K562 (cell line): ENCODE data around the gene PPRC1. TPM values are rescaled to one million over a fixed set of nuclear protein-coding genes. Genes with fewer than 3 reads are reported as not detected.

ENCODE experiments used
- FOXJ3 ChIP-seq: sonication (generic); formaldehyde crosslinking; IDR thresholded peaks from 2 replicates; pipeline ENCODE4 v1.4.0; 2020; ENCODE audit warnings: mild to moderate bottlenecking, missing genetic modification reagents
- LARP7 ChIP-seq: fragments of 450-650 bp; IDR thresholded peaks from 2 replicates; pipeline ENCODE4 v1.6.1; 2016
- MTA3 ChIP-seq: fragments of 450-650 bp; formaldehyde crosslinking; IDR thresholded peaks from 2 replicates; pipeline ENCODE4 v1.6.1; 2017; ENCODE audit warnings: mild to moderate bottlenecking, borderline replicate concordance
- PHTF2 ChIP-seq: fragments of 250-450 bp; sonication (Bioruptor Pico); IDR thresholded peaks from 2 replicates; pipeline ENCODE4 v1.5.0; 2021; ENCODE audit warnings: mild to moderate bottlenecking
- RBM22 ChIP-seq: fragments of 200-400 bp; formaldehyde crosslinking; IDR thresholded peaks from 2 replicates; pipeline ENCODE4 v1.6.1; 2018; ENCODE audit warnings: low read length, low read depth; ENCODE audit not compliant: poor library complexity, severe bottlenecking
- polyA plus RNA-seq, 8 experiments: library from polyadenylated mRNA; depleted of rRNA in 4 of 8; stranded (reverse) in 5 of 8; unstranded in 3 of 8; fragments of >200 nt; fragmentation: Nextera tagmentation in 2 of 8; fragmentation: Illumina TruSeq in 1 of 8; extraction: Ambion mirVana in 2 of 8; extraction: Trizol in 1 of 8; gene quantifications; 2 replicates each; pipeline versions ENCODE4 v1.2.1 to v1.2.3, GENCODE V29; 2011 to 2014; ENCODE audit warnings: inconsistent platforms in 1 of 8, missing spikeins in 1 of 8
- total RNA-seq, 7 experiments: library from RNA; depleted of rRNA in 6 of 7; stranded (reverse); fragments of >200 nt in 6 of 7; fragmentation: Illumina TruSeq in 2 of 7; extraction: Trizol in 2 of 7; gene quantifications; 2 replicates each; pipeline versions ENCODE4 v1.2.1 to v1.2.3, GENCODE V29; 2011 to 2021; ENCODE audit warnings: low replicate concordance in 1 of 7
- TF ChIP-seq, protein P1 (sequence below): fragments of 200-600 bp; sonication (generic); IDR thresholded peaks from one replicate; pipeline ENCODE4 v1.6.1; 2012; ENCODE audit warnings: mild to moderate bottlenecking, low read depth, low read length, inconsistent platforms

The PPRC1 gene
- total and polyA plus RNA-seq, 9 of the 15 experiments (the other 6 are each of a cell fraction or from before 2014, with no cell fraction given) = 8.5 to 47.1 (median 16.2) TPM

- TF ChIP-seq, protein P1, sequence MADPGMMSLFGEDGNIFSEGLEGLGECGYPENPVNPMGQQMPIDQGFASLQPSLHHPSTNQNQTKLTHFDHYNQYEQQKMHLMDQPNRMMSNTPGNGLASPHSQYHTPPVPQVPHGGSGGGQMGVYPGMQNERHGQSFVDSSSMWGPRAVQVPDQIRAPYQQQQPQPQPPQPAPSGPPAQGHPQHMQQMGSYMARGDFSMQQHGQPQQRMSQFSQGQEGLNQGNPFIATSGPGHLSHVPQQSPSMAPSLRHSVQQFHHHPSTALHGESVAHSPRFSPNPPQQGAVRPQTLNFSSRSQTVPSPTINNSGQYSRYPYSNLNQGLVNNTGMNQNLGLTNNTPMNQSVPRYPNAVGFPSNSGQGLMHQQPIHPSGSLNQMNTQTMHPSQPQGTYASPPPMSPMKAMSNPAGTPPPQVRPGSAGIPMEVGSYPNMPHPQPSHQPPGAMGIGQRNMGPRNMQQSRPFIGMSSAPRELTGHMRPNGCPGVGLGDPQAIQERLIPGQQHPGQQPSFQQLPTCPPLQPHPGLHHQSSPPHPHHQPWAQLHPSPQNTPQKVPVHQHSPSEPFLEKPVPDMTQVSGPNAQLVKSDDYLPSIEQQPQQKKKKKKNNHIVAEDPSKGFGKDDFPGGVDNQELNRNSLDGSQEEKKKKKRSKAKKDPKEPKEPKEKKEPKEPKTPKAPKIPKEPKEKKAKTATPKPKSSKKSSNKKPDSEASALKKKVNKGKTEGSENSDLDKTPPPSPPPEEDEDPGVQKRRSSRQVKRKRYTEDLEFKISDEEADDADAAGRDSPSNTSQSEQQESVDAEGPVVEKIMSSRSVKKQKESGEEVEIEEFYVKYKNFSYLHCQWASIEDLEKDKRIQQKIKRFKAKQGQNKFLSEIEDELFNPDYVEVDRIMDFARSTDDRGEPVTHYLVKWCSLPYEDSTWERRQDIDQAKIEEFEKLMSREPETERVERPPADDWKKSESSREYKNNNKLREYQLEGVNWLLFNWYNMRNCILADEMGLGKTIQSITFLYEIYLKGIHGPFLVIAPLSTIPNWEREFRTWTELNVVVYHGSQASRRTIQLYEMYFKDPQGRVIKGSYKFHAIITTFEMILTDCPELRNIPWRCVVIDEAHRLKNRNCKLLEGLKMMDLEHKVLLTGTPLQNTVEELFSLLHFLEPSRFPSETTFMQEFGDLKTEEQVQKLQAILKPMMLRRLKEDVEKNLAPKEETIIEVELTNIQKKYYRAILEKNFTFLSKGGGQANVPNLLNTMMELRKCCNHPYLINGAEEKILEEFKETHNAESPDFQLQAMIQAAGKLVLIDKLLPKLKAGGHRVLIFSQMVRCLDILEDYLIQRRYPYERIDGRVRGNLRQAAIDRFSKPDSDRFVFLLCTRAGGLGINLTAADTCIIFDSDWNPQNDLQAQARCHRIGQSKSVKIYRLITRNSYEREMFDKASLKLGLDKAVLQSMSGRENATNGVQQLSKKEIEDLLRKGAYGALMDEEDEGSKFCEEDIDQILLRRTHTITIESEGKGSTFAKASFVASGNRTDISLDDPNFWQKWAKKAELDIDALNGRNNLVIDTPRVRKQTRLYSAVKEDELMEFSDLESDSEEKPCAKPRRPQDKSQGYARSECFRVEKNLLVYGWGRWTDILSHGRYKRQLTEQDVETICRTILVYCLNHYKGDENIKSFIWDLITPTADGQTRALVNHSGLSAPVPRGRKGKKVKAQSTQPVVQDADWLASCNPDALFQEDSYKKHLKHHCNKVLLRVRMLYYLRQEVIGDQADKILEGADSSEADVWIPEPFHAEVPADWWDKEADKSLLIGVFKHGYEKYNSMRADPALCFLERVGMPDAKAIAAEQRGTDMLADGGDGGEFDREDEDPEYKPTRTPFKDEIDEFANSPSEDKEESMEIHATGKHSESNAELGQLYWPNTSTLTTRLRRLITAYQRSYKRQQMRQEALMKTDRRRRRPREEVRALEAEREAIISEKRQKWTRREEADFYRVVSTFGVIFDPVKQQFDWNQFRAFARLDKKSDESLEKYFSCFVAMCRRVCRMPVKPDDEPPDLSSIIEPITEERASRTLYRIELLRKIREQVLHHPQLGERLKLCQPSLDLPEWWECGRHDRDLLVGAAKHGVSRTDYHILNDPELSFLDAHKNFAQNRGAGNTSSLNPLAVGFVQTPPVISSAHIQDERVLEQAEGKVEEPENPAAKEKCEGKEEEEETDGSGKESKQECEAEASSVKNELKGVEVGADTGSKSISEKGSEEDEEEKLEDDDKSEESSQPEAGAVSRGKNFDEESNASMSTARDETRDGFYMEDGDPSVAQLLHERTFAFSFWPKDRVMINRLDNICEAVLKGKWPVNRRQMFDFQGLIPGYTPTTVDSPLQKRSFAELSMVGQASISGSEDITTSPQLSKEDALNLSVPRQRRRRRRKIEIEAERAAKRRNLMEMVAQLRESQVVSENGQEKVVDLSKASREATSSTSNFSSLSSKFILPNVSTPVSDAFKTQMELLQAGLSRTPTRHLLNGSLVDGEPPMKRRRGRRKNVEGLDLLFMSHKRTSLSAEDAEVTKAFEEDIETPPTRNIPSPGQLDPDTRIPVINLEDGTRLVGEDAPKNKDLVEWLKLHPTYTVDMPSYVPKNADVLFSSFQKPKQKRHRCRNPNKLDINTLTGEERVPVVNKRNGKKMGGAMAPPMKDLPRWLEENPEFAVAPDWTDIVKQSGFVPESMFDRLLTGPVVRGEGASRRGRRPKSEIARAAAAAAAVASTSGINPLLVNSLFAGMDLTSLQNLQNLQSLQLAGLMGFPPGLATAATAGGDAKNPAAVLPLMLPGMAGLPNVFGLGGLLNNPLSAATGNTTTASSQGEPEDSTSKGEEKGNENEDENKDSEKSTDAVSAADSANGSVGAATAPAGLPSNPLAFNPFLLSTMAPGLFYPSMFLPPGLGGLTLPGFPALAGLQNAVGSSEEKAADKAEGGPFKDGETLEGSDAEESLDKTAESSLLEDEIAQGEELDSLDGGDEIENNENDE = no peak
- no peak for TF ChIP-seq PHTF2
- TF ChIP-seq LARP7 = no peak
- TF ChIP-seq FOXJ3 (CRISPR knock-in tag) = no peak
- TF ChIP-seq MTA3 = no peak
- TF ChIP-seq RBM22 = no peak
These were observed 49.3 kb upstream of the PPRC1 start (continued) for GRCh38 chr10:102083541-102083940.
